ENCODE measurements around the gene RGL1.
"Not testable (repeated sequence)": the region's sequence is repeated elsewhere in the genome, so short reads cannot be mapped to it uniquely, and the experiment has no call there.

RGL1 gene

DNA sequence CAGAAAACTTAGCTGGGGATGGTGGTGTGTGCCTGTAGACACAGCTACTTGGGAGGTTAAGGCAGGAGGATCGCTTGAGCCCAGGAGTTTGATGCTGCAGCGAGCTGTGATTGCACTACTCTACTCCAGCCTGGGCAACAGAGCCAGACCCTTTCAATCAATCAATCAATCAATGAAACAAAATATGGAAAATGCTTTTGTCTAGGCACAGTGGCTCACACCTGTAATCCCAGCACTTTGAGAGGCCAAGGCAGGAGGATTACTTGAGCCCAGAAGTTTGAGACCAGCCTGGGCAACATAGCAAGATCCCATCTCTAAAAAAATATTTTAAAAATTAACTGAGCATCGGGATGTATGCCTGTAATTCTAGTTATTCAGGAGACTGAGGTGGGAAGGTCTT is 19.0 kb upstream of the RGL1 start:
- DNase-seq (ENCODE audit: low read depth), result not testable (repeated sequence)

DNA sequence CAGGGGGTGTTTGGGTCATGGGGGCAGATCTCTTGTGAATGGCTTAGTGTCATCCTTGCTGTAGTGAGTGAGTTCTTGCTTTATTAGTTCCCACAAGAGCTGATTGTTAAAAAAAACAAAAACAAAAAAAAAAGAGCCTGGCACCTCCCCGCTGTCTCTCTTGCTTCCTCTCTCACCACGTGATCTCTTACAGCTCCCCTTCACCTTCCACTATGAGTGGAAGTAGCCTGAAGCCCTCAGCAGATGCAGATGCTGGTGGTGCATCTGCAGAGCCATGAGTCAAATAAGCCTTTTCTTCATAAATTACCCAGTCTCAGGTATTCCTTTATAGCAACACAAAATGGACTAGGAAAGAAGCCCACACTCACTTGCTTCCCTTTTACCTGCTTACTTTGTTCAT is 17.2 kb upstream of the RGL1 start:
- DNase-seq (ENCODE audit: low read depth), result no peak

DNA sequence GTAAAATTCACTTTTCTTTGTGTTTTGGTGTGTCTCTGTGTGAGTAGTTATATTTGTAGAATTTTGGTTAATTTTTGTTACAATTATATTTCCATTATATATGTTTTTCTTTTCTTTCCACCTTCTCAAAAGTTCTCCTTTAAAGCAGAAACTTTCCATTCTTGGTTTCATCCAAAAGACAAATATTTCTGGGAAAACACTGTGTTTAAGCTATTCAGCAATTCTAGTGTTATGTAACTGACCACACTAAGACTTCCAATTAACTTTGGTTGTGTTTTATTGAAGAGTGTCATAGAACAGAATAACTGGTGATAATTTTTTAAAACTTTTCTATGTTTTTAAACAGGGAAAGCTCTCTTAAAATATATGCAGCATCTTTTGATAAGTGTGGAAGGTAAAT is 13.6 kb upstream of the RGL1 start:
- no peak for DNase-seq (ENCODE audit: low read depth)

GRCh38 chr1:183792300-183792699 is 12.6 kb upstream of the RGL1 start:
- DNase-seq (ENCODE audit: low read depth), result no peak

- no peak for DNase-seq (ENCODE audit: low read depth)
Measured at GRCh38 chr1:183794088-183794487, 10.8 kb upstream of the RGL1 start.

- DNase-seq (ENCODE audit: low read depth), result no peak
Measured at GRCh38 chr1:183800449-183800848, 4.5 kb upstream of the RGL1 start.

GRCh38 chr1:183801649-183802048 is 3.3 kb upstream of the RGL1 start:
- no peak for DNase-seq (ENCODE audit: low read depth)

DNA sequence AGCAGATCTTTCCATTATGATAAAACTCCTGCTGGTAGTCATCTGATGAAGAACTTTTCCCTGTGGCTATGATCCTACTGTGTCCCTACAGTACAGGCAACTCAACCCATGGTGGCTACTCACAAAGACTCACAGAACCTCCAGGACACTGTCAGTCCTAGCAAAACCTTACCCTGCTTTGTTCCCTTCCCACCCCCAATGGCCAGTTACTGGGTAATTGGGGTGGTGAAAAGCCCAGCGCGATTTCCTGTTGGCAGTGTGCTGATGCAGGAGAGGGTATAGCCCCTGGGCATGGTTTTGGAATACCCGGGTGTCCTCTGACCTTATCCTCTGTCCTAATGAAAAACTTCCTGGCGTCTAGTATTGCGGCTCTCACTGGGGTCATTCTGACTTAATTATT is 533 bp upstream of the RGL1 start:
- DNase-seq (ENCODE audit: low read depth), result no peak

GRCh38 chr1:183806125-183806524 is 1.2 kb downstream of the RGL1 start:
- DNase-seq (ENCODE audit: low read depth), result no peak

DNA sequence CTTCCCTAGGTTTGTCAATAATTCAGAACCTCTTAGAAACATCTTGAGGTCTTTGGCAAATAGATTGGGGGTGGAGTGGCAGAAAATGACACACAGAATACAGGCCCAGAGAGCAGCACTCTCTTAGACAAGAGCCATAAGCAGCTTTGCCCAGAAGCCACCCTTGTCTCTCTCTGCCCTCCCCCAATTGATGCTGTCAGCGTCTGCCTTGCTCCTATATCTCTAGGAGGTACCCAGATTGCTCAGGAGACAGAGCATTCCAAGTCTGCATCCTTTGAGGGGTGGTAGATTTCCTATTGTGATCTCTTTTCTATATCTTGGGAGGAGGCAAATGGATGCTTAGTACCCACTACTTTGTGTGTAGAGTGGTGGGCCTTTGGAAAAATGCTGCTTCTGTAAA is 1.8 kb downstream of the RGL1 start:
- DNase-seq (ENCODE audit: low read depth), result no peak

- no peak for DNase-seq (ENCODE audit: low read depth)
Measured at GRCh38 chr1:183807549-183808168, 2.7 kb downstream of the RGL1 start.

DNA sequence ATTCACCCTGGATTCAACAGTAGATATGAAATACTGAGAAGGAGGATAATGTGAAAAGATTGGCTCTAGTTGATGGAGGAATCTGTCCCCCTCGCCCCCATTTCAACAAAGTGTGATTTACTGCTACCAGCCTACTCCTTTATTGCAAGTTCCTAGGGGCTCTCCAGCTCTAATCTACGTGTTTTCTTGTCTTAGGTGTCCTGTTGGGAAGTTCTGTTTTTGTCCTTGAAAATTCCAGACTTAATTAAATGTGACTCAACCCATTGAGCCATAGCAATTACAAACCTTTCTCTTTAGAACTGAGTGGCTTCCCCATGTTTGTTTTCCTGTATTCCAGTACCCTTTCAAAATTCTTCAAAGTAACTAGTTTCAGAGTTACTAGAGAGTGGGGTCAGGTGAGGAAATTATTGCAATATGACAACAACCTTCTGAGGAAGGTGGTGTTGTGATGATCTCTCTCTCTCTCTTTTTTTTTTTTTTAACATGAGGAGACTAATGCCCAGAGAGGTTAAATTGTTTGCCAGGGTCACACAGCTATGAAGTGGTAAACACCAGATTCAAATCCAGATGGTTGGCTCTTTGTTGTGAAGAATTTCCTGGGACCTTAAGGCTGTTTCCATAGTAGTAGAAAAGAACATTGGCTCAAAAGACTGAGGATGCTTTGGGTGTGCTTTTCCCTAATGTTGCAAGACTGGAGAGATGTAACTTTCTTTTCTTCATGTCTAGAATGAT is 3.5 kb downstream of the RGL1 start:
- no peak for DNase-seq (ENCODE audit: low read depth)

DNA sequence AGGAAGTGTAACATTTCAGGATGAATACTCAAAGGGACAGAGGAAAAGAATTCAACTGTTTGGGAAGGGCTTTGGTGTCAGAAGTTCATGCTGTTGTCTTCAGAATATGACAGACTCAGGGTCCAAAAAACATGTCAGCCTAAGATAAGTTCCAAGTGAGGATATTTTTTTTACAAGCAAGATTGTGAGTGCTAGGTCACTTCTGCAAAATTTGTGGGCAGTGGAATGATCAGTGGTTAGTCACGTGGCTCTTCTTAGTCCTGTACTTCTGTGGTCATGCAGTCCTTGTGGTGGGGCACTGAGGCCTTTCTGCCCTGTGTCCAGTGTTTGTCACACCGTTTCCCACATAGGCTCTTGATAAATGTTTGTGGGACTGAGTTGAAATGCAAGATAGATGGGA is 5.2 kb downstream of the RGL1 start:
- DNase-seq (ENCODE audit: low read depth), result no peak

- DNase-seq (ENCODE audit: low read depth), result no peak
Measured at GRCh38 chr1:183810756-183811544, 6.0 kb downstream of the RGL1 start.

DNA sequence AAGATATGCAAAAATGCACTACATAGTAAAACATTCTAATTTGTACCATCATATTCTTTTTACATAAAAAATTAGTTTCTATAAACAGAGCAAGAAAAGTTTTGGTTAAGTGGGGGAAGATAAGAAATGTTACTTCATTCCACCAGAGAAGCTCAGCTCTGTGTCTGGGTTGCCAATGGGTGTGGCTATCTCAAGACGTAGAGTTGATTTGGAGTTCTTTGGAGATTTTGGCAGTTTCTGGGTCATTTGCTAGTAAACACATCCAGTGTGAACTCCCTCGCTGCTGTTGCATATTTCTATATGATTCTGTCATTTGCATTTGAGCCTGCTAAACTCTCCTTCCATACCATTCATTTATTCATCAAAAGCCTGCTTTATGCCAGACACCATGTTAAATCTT is 7.2 kb downstream of the RGL1 start:
- DNase-seq (ENCODE audit: low read depth), result no peak

GRCh38 chr1:183812686-183813569 is 8.0 kb downstream of the RGL1 start:
- no peak for DNase-seq (ENCODE audit: low read depth)

DNA sequence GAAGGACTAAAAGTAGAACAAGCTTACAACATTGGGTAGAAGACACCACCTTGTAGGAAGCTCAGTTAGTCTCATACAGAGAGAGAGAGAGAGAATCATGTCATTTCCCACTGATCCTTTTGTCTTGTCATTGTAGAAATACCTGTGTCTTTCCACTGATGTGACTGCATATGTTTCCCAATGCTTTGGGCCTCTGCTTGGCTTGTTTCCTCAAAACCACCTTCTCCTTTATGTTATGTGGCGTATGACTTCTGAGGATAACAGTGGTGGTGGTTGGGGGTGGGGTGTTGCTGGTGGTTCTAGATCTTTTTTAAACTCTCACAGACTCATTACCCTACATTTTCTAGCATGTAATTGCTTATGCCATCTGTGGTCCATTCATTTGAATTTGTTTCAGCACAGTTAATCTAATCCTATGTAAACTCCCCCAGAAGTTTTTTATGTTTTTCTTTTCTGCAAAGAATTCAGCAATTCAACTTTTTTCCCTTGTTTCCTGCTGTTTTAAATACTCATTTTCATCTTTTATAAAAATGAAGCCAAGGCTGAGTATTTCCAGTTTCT is 9.3 kb downstream of the RGL1 start:
- DNase-seq (ENCODE audit: low read depth), result no peak

DNA sequence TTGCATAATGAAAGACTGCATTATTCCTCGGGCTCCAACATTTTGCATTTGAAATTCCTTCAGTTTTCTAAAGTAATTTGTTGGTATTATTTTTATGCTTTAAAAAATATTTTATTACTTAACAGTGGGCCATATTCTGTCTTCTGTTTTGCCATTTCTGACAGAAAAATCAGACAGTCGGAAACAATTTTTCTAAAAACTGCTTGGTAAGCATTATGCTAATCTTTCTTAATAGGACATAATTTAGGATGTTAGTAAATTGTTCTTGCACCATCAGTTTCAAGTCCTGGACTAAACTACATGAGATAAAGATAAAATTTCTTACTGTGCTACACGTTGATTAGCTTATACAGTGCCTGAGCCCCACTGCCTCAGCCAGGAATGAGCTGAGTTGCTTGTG is 11.2 kb downstream of the RGL1 start:
- DNase-seq (ENCODE audit: low read depth), result no peak

- DNase-seq (ENCODE audit: low read depth), result no peak
Measured at GRCh38 chr1:183817576-183818288, 12.8 kb downstream of the RGL1 start.

GRCh38 chr1:183819059-183819458 is 14.1 kb downstream of the RGL1 start:
- no peak for DNase-seq (ENCODE audit: low read depth)

DNA sequence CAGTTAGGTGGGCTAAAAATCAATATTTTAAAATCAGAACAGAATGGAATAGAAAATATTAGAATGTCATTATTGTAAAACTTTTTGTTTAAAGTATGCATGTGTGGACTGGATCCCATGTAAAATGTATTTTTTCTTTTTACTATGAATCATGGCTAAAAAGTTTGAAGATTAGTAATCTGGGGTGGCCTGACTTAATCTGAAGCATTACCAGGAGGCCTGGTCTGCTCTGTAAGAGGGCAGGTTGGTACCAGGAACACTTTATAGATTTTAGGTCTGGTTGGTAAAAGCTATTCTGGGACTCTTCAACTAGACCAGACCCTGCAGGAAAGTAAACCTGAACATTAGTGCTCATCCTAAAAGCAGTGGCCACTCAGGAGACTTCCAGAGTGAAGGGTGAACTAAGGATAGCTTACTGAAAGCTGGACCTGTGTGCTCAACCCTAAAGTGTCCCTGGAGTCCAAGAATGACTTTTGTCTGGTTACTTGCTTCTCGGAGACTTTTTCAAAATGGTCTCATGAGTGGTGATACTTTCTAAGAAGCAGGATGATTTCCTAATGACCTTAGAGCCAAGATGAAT is 16.5 kb downstream of the RGL1 start:
- no peak for DNase-seq (ENCODE audit: low read depth)

Measured in stimulated activated CD8-positive, alpha-beta memory T cell treated with anti-CD3 and anti-CD28 coated beads, Interleukin-12 subunit alpha, Interleukin-12 subunit beta, amount 100 ng/mL, for 4 hours (primary cell).